Measurements from ENCODE around the gene BCO1. TPM values are rescaled to one million over a fixed set of nuclear protein-coding genes. Genes with fewer than 3 reads are reported as not detected.

Gene BCO1
- total and polyA plus RNA-seq, 3 donors from 2014 or later = 0.62 to 1.2 (median 0.87) TPM

- no peaks in the 10 kb centered on the region for H3K4me1 ChIP-seq
- H3K4me3 ChIP-seq = no peak overlapping the region
- DNase-seq = no peak
- no peaks in the 10 kb centered on the region for H3K27me3 ChIP-seq
- no peaks in the 10 kb centered on the region for H3K36me3 ChIP-seq (ENCODE audit: low read depth, missing control alignments)
- 95 to 97% methylated on average over 5 of the region's 5 CpGs for WGBS, 2 donors
- no peak for TF ChIP-seq CTCF (IDR thresholded peaks at IDR 0.05)
- TF ChIP-seq POLR2A (IDR thresholded peaks at IDR 0.05) = no peak
- intact Hi-C loops (cut with DNase I; ENCODE audit: low total_unique reads) = no loop called here
- H3K9me3 ChIP-seq = no peaks in the 10 kb centered on the region
- H3K27ac ChIP-seq = no peak overlapping the region
Observed at GRCh38 chr16:81337097-81337496, 98.6 kb downstream of the BCO1 start.

Other genes starting within 250 kb of the BCO1 start
- 10 to 100 TPM; 63.7 to 84.1 TPM for gene CMC2, start 231.8 kb upstream of the BCO1 start, total RNA-seq
- 184 TPM for gene CMC2, start 231.8 kb upstream of the BCO1 start, polyA plus RNA-seq (ENCODE audit: insufficient read depth, low read depth, low replicate concordance)
- 10 to 100 TPM; 11.5 to 39.1 TPM for gene CENPN, start 231.5 kb upstream of the BCO1 start, total RNA-seq
- 19.3 TPM for gene CENPN, start 231.5 kb upstream of the BCO1 start, polyA plus RNA-seq (ENCODE audit: insufficient read depth, low read depth, low replicate concordance)
- gene ATMIN, start 202.8 kb upstream of the BCO1 start, total RNA-seq = 10 to 100 TPM; 53.6 to 65.2 TPM
- 97.3 TPM for gene ATMIN, start 202.8 kb upstream of the BCO1 start, polyA plus RNA-seq (ENCODE audit: insufficient read depth, low read depth, low replicate concordance)
- gene C16orf46, start 161.5 kb upstream of the BCO1 start, total RNA-seq = 10 to 100 TPM; 10.2 to 15.2 TPM
- gene C16orf46, start 161.5 kb upstream of the BCO1 start, polyA plus RNA-seq (ENCODE audit: insufficient read depth, low read depth, low replicate concordance) = 7.7 TPM
- 10 to 100 TPM; 10.3 to 18.4 TPM for gene GCSH, start 142.3 kb upstream of the BCO1 start, total RNA-seq
- gene GCSH, start 142.3 kb upstream of the BCO1 start, polyA plus RNA-seq (ENCODE audit: insufficient read depth, low read depth, low replicate concordance) = 19.4 TPM
- gene GAN, start 76.3 kb downstream of the BCO1 start, total RNA-seq = 10 to 100 TPM; 10.7 to 10.9 TPM
- gene GAN, start 76.3 kb downstream of the BCO1 start, polyA plus RNA-seq (ENCODE audit: insufficient read depth, low read depth, low replicate concordance) = 2.4 TPM
- 10 to 100 TPM; 42.0 to 72.5 TPM for gene CMIP, start 206.1 kb downstream of the BCO1 start, total RNA-seq
- gene CMIP, start 206.1 kb downstream of the BCO1 start, polyA plus RNA-seq (ENCODE audit: insufficient read depth, low read depth, low replicate concordance) = 34.9 TPM

Measured in testis (tissue), 3 donors.